Umbilical cord (tissue), 2 donors: ENCODE measurements around the gene TROAP. TPM values are rescaled to one million over a fixed set of nuclear protein-coding genes. Genes with fewer than 3 reads are reported as not detected.

Experiments used
- DNase-seq: peaks from one replicate; pipeline ENCODE4 v3.0.0-alpha.2; 2015; ENCODE audit warnings: low spot score
- total RNA-seq: library from RNA; depleted of rRNA; stranded (reverse); fragments of >200 nt; gene quantifications from one replicate; pipeline ENCODE4 v1.2.3, GENCODE V29; 2014; ENCODE audit warnings: low replicate concordance; ENCODE audit not compliant: insufficient read depth

The TROAP gene
- total RNA-seq, 1 donor from 2014 or later: 6.3 TPM

DNA sequence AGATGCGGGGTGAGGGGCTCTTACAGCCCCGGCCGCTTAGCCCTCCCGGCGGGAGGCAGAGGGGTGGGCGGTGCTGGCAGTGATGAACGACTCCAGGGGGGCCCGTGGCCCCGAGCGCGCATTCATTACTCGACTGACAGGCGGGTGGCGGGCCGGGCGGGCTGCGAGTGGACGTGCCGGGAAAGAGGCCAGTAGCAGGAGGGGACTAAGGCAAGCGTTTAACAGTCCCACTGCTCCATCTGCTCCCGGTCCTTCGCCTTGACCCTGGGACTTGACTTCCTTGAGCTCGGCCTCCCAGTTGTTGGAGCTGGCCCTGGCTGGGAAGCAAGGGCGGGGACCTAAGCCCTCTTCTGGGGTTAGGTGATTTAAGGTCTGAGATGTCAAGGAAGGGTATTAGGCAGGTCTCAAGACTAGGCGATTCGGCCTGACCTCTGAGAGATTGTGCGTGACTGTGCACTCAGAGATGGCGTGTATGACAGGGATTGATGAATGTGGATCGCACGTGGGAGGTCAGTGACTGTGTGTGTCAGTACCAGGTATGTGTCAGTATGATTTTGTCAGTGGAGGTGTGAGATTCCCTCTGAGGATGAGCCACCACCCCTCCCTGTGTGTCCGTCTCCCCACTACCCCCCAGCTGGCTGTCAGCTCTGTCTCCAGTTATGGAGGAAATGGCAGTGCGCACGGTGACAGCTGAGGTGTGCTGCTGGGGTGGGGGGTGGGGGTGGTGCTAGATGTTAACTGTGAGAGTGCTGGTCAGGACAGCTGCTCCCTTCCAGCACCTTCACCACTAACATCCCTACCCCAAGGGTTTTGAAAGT, 20.1 kb downstream of the TROAP start:
- no peak for DNase-seq

DNA sequence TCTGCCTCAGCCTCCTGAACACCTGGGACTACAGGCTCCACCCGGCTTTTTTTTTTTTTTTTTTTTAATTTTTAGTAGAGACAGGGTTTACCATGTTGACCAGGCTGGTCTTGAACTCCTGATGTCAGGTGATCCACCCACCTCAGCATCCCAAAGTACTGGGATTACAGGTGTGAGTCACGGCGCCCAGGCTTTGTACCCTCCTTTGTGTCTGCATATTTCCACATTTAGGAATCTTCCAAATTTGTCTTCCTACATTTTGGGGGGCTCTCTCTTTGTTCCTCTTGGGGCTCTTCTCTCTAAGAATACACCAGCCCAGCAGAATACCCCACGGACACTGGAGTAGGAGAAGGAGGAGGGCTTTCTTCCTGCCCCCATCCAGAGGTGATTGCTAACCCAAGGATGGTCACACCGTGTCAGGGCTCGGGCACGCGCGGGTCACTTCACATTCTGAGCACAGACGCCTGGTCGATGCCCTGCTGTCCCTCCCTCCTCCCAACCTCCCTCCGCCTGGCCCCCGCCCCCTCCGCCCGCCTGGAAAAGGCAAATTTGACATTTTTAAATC, 21.5 kb downstream of the TROAP start:
- DNase-seq: no peak

DNA sequence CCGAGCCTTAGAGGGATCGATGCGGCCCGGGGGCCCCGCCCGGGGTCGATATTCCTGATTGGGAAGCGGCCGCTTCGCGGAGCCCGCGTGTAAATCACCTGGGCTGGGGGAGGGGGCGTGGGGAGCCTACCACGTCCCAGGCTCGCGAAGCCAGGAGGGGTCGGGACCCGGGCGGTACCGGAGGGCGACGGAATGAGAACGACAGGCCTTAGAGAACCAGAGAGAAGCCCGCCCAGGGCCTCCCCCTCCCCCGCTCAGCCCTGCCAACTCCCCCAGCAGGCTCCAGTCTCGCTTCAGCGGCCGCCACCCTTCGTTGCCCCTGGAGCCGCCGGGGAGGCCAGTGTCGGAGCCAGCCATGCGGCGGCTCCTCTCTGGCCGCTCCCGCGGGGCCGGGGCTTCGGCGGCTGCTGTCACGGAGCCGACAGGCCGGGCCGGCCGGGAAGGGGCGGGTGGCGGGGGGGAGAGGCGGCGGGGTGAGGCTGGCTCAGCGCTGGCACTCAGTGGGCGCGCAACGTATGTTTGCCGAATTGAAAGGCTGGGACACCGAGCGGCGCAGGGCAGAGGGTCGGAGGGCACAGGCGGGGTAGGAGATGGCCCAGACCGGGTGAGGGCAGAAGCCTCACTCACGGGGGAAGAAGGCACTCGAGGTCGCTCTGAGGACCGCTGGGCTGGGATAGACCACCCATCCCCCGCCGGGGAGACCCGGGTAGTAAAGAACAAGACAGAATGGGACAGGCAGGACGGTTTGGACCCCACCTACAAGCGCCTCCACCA, 22.2 kb downstream of the TROAP start:
- no peak for DNase-seq

DNA sequence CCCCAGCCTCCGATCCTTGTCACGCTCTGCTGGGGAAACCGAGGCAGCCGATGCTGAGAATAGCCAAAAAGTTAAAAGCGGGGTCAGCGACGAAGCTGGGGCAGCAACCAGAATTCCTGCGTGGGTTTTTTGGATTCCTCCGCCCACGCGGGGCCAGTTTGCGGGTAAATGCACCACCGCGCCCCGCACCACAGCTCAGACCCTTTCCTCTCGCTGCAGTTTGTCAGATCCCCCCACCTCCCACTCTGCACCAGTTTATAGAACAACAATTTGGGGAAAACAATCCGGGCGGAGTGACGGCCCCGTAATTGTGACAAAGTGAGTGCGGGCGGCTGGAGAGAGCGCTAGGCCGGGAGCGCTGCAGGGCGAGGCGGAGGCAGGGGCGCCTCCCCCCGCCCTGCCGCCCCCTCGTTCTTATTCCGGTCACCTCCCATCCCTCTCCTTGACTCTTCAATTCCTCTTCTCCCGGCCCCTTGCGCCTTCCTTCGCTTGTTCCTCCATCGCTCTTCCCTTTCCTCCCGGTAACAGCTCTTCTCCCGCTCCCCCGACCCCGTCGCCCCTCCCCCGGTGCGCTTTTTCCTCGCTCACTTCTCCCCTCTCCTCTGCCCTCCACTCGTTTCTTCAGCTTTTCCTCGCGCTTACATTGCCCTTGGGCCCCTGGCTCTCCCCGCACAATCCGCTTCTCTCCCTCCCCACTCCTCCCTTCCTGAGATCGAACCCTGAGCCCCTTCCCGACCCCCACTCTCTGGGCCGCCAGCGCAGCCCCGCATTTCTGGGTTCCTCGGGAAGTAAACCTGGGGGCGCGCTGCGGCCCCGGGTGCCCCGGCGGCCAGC, 23.0 kb downstream of the TROAP start:
- no peak for DNase-seq

DNA sequence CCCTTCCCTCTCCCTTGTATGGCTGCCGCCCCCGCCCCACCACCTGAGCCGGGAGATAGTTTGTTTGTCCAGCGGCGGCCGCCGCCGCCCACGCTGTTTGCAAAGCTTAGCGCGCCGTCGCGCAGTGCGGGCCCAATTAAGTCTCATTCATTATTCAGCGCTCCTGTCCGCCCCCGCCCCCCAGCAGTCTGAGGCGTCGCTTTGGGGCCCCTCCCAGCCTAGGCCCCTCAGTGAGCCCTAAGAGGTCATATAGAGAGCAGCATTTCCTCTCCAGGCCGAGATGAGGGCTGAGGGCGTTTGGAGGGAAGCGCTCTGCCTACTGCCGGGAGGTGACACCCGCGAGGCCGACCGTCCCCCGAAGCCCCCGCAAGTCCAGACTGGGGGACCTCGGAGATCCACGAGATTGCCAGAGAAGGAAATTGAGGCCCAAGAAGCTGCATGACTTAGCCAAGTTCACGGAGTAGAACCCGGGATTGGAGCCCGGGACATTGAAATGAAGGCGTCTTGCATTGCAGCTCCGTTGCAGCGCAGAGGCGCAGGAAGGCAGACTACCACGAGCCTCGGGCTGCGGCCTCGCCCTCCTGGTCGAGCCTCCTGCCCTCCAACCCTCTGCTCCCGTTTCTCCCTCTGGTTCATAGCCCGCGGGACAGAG, 23.7 kb downstream of the TROAP start, which contains the start of gene DNAJC22:
TSS of gene DNAJC22 (plus strand) at position 230 of the 652 bp plus-strand sequence. CDS start 1,985 bp downstream, outside the sequence.
- DNase-seq: no peak

DNA sequence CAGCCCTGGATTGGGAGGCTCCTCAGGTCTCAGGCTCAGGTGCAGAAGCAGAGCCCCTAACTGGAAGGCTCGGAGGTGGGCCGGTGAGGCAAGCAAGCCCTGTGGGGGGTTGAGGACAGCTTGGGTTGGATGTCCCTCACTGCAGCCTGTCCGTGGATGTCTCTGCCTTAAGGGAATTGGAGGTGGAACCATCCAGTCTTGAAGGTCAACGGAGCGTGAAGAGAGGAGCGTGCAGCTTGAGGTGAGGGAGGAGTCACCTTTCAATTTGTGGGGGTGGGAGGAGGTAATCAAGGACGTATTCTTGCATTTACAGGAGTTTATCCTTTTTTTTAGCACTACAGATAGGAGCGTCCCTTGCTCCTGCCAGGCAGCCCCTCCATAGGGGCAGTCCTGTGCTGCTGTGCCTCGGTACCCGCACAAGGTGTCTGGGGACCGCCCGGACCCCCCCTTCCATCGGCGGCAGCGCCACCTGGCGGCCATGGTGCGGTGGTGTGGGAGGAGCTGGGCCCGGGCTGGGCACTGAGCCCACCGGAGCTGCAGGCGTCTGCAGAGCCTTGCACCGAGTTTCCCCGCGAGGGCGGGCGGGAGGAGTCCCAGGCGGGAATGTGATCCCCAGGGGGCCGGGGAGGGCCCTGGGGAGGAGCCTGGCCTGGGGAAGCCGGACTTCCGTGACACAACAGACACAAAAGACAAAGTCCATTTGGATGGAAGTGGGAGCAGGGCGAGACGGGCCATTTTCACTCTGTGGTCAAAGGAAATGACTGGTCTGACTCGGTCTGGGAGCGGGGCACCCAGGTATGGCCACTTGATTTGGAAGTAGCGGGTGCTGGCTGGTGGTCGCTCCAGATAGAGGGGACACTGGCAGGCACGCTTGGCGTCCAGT, 24.5 kb downstream of the TROAP start:
- DNase-seq: peak; percentile 77

DNA sequence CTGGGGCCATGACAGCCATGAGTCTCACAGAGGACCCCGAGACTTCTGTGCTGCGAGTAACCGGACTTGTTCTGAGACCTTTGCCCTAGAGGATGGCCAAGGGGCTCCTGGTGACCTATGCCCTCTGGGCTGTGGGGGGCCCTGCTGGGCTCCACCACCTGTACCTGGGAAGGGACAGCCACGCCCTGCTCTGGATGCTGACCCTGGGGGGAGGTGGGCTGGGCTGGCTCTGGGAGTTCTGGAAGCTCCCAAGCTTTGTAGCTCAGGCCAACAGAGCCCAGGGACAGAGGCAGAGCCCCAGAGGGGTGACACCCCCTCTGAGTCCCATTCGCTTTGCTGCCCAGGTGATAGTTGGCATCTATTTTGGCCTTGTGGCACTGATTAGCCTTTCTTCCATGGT, 25.7 kb downstream of the TROAP start:
- DNase-seq: no peak

DNA sequence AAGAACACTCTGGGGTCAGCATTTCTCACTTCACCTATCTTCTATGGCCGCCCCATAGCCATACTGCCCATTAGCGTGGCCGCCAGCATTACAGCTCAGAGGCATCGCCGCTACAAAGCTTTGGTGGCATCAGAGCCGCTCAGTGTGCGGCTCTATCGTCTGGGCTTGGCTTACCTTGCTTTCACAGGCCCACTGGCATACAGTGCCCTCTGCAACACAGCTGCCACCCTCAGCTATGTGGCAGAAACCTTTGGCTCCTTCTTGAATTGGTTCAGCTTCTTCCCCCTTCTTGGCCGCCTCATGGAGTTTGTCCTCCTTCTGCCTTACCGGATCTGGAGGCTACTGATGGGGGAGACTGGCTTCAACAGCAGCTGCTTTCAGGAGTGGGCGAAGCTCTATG, 26.2 kb downstream of the TROAP start:
- DNase-seq: no peak

DNA sequence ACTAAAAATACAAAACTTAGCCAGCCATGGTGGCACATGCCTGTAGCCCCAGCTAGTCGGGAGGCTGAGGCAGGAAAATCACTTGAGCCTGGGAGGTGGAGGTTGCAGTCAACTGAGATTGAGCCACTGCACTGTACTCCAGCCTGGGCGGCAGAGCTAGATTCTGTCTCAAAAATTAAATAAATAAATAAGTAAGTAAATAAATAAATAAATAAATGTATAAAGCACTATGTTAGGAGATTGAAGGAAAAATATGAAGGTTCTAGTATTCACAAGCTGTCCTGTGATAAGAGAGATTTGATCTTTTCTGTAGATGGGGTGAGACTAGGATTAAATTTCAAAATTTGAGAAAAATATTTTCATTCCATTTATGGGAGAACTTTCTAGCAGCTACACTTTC, 29.3 kb downstream of the TROAP start:
- no peak for DNase-seq

DNA sequence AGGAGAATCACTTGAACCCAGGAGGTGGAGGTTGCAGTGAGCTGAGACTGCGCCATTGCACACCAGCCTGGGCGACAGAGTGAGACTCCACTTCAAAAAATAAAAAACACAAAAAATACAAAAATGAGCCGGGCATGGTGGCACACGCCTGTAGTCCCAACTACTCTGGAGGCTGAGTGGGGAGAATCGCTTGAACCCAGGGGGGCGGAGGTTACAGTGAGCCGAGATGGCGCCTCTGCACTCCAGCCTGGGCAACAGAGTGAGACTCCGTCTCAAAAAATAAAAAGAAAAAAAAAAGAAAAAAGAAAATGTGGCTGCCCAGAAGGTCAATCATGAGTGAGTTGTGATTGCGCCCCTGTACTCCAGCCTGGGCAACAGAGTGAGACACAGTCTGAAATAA, 32.9 kb downstream of the TROAP start:
- no peak for DNase-seq

DNA sequence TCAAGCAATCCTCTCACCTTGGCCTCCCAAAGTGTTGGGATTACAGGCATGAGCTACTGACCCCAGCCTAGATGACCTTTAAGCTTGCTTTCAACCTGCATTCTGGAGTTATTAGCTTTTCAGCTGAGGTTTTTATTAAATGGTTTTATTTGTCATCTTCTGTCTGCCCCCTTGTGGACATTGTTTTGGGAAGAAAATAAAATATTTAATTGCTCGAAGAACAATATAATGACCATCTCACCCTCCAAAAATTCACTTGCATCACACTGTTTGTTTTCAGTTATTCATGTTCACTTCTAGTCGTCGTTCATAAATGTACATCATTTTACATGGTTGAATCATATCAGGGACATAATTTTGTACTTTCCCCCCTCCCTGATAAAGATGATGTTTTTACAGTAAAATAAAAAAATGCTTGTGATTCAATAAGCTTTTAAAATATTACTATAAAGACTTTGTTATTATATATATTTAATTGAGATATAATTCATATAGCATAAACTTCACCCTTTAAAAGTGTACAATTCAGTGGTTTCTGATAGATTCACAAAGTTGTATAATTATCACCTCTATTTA, 34.1 kb downstream of the TROAP start:
- DNase-seq: peak; percentile 60

DNA sequence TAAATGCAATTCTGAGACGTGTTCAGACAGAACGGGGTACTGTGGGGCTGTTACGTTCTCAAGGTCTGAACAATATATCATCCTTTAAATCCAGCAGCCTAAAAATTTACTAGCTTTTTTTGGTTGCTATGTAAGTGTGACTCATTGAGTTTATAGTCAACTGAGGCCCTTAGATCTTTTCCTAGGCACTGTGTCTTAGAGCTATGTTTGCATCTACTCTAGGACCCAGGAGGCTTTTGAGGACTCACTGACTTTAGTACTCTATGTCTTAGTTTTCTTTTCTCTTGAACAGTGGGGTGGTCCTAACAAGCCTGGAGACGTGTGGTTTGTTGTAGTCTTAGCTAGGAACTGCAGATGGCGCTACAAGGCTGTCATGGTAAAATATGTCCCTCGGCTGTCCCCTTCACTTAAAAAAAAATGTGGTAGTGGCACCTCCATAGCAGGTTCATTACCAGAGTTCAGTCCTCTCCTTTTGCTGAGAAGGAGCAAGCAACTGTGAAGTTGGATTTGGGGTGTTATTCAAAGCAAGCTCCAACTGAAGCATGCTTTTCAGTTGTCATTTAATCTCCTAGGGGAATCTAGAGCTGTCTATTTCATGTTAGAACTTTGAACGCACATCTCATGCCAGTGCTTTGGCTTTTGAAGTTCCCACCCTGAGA, 35.6 kb downstream of the TROAP start:
- DNase-seq: peak; percentile 73

DNA sequence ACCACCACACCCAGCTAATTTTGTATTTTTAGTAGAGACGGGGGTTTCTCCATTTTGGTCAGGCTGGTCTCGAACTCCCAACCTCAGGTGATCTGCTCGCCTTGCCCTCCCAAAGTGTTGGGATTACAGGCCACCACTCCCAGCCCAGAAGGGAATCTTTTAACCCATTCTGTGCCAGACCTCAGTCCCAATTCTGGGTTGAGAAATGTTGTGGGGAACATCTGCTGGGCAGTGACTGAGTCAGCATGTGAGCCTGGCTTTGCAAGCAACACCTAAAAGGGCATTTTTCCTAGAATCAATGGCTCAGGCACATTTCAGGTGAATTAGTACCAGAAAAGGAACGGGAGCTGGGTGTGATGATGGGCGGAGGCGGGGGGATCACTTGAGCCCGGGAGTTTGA, 36.6 kb downstream of the TROAP start:
- no peak for DNase-seq

DNA sequence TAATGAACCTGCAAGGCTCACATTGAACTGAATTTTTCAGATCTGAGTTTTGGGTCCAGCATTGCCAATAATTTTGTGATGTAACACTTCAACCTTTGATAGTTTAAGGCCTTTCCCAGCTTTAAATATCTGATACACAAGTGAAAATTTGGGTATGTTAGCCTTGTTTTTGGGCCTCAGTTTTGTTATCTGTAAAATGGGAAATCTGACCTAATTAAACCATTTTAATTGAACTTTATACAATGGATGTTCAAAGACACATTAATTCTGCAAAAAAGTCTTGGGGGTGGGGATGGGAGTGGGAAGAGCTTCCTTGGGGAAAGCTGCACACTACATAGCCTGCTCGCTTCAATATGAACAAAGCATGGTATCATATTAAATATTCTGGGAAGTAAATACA, 39.0 kb downstream of the TROAP start:
- no peak for DNase-seq

DNA sequence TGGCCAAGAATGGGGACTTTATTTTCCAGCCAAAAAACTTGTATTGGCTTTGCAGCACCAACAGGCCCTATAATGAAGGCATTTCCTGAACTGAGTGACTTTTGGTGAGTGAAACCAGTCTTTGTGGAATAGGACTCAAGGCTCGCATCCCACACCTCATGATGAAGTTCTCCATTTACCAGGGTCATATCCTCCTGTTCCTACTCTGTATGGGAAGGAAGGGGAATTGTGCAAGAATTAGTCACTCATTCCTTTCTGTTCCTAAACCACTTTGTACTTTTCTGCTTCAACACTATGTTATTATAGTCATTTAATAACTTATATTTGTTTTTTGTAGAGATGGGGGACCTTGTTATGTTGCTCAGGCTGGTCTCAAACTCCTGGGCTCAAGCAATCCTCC, 41.9 kb downstream of the TROAP start:
- DNase-seq: no peak

DNA sequence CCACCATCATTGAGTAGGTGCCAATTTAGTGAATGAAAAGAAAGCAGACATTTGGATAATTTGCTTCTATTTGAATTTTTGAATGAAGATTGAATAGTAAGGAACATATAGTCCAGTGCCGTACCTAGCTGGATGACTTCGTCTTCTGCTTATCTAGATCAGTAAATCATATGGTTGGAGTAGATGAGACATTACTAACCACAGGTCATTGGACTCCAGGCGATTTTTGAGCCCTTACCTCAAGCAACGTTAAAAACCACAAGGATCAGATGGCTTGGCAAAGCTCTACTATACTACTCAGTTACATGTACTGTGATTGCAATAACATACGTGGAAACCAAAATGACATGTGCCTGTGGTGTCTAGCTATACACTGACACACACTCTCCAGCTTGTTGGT, 42.5 kb downstream of the TROAP start:
- no peak for DNase-seq

DNA sequence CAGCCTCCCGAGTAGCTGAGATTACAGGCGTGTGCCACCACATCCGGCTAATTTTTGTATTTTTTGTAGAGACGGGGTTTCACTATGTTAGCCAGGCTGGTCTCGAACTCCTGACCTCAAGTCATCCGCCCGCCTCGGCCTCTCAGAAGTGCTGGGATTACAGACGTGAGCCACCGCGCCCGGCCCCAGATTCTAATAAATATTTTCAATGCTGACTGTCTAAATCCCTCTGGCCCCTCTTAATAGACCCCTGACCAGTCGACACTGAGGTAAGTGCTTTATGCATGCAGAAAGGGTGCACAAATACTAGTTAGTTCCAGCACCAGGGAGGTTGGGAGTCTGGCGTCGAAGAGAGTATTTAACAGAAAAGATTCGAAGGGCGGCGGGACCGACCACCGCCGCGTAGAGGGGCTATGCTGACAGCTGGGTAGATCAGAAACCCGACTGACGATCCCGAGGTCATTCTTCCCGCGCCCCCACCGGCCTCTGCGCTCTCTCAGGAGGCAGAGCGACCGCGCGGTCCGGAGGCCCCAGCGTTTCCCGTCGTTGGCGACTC, 43.1 kb downstream of the TROAP start:
- no peak for DNase-seq

DNA sequence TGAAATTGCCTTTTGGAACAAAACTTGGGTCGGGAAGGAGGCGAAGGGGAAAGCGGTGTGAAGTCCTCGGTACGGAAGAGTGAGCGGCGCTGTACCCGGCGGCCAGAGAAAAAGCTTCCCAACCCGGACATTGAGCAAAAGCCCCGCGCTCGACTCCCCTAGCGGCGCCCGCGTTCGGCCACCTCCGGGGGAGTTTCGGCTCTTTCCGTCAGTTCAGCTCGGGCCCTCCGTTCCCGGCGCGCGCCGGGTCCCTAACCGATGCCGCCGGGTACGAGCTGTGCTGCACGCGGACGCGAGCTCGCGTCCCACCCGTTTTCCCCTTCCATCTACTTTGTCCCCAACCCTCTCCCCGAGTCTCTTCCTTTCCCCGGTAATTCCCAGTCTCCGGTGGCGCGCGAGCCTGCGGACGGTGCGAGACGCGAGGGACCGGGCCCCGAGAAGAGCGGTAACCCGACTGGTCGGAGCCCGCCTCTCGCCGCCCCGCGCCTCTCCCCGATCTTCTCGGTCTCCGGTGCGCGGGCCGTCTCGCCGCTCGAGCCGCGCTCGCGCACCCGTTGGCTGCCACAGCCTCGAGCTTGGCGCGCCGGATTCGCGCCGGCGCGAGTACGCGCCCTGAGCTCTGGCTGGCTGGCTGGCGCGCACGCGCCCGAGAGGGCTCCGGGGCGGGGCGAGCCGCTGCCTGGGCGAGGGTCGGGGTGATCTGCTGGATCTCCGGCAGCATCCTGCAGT, 43.8 kb downstream of the TROAP start:
- DNase-seq: peak; percentile 97
